ENCODE results near the gene RABAC1. TPM values are rescaled to one million over a fixed set of nuclear protein-coding genes. Genes with fewer than 3 reads are reported as not detected.
A peak's percentile ranks its signal among the peaks of the same experiment; 100 is the strongest.

Gene RABAC1
- total and polyA plus RNA-seq, 2 donors (not counting 3 experiments of a cell fraction or from before 2014, with no cell fraction given): 178 to 591 TPM

DNA sequence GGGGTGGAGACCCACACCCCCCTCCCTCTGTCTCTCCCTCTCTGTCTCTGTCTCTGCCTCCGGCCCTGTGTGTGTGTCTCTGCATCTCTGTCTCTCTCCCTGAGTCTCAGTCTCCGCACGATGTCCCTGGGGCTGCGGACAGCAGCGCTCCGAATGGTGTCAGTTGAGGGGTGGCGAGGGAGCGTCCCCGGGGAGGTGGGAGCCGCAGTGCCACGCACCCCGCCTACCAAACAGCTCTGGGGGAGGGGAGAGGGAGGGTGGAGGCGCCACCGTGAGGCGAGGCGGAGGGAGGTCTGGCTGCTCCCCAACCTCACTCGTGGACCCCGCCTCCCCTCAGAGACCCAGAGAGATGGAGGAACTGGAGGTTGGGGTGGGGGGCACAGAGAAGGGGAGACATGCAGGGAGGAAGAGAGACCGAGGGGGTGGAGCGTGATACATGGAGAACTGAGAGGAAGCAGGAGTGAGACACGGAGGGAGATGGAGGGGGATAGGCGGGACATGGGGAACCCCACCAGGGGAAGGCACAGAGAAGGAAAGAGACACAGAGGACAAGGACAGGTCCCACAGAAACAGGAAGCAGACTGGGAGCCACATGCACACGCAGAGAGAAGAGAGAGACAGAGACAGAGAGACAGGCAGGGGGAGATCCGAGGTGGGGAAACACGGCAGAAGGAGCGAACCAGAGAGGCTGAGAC lies 38.1 kb downstream of the RABAC1 start:
- H3K27ac ChIP-seq (ENCODE audit: insufficient read depth, low read depth, low read length): no peak overlapping the region
- H3K9ac ChIP-seq (replicated peaks; ENCODE audit: extremely low read depth, insufficient read depth, low read length): no peak overlapping the region
- DNase-seq (ENCODE audit: low read depth, low spot score): no peak
- no peaks in the 10 kb centered on the region for H3K9me3 ChIP-seq (replicated peaks; ENCODE audit: control insufficient read depth, insufficient read depth, low read length)
- H3K9me1 ChIP-seq (replicated peaks; ENCODE audit: control insufficient read depth, extremely low read depth, insufficient read depth, low read length): no peaks in the 10 kb centered on the region
- no peaks in the 10 kb centered on the region for H4K20me1 ChIP-seq (replicated peaks; ENCODE audit: control insufficient read depth, extremely low read depth, insufficient read depth, low read length)
- BruUV-seq (replicated peaks): no TSS peak
- peaks cover 48 to 53% of the 10 kb centered on the region in 2 experiments for H3K27me3 ChIP-seq (ENCODE audit: control insufficient read depth in 2 of 2, insufficient read depth in 2 of 2, low read length in 2 of 2)
- H3K79me2 ChIP-seq (ENCODE audit: control insufficient read depth, insufficient read depth, low read length): no peaks in the 10 kb centered on the region
- H3K4me1 ChIP-seq (ENCODE audit: control insufficient read depth, extremely low read depth, insufficient read depth, low read length): no peaks in the 10 kb centered on the region
- no peak overlapping the region for H2AFZ ChIP-seq (ENCODE audit: low read depth, low read length)
- no peak overlapping the region for H3K4me2 ChIP-seq (ENCODE audit: insufficient read depth, low read length)
- intact Hi-C loops (cut with micrococcal nuclease): no loop called here
- ChIA-PET CTCF (interaction anchor here (1.0 kb wide), 1 partner anchor 12 kb away, joined by 3 read pairs; no protein-coding TSS in a partner anchor), POLR2A (no interaction called here)
- H3K4me3 ChIP-seq (replicated peaks in 1 of 3; ENCODE audit: insufficient read depth in 1 of 3, low read depth in 1 of 3, low read length in 3 of 3): no peak overlapping the region
- FAIRE-seq: no peak
- dilution Hi-C loops (cut with MboI; ENCODE audit: extremely low pct_ligation_motif_present, low sequenced_read_pairs): no loop called here
- TF ChIP-seq EZH2 (IDR thresholded peaks at IDR 0.05; ENCODE audit: borderline replicate concordance, low read depth, low read length, severe bottlenecking): peak; percentile 54
- TF ChIP-seq, protein P1, sequence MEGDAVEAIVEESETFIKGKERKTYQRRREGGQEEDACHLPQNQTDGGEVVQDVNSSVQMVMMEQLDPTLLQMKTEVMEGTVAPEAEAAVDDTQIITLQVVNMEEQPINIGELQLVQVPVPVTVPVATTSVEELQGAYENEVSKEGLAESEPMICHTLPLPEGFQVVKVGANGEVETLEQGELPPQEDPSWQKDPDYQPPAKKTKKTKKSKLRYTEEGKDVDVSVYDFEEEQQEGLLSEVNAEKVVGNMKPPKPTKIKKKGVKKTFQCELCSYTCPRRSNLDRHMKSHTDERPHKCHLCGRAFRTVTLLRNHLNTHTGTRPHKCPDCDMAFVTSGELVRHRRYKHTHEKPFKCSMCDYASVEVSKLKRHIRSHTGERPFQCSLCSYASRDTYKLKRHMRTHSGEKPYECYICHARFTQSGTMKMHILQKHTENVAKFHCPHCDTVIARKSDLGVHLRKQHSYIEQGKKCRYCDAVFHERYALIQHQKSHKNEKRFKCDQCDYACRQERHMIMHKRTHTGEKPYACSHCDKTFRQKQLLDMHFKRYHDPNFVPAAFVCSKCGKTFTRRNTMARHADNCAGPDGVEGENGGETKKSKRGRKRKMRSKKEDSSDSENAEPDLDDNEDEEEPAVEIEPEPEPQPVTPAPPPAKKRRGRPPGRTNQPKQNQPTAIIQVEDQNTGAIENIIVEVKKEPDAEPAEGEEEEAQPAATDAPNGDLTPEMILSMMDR (IDR thresholded peaks at IDR 0.05; ENCODE audit: extremely low read depth in 1 of 2, insufficient read depth in 1 of 2, low read depth in 1 of 2, low read length in 2 of 2): no peak
- no peaks in the 10 kb centered on the region for H3K36me3 ChIP-seq (ENCODE audit: control insufficient read depth in 2 of 2, extremely low read depth in 1 of 2, insufficient read depth in 2 of 2, low read length in 2 of 2)

DNA sequence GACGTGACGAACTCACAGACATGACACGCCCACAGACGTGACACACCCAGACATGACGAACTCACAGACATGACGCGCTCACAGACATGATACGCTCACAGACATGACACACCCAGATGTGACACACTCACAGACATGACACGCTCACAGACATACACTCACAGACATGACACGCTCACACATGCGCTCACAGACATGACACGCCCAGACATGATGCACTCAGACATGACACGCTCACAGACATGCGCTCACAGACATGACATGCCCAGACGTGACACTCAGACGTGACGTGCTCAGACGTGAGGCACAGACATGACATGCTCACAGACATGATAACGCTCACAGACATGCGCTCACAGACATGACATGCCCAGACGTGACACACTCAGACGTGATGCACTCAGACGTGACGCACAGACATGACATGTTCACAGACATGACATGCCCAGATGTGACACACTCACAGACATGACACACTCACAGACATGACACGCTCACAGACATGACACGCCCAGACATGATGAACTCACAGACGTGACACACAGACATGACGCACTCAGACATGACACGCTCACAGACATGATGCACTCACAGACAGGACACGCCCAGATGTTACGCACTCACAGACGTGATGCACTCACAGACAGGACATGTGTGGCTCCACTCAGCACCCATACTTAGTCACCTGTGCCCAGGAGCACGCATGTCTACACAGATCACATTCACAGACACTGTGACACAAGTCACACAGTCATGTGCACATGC lies 39.0 kb downstream of the RABAC1 start:
- no TSS peak for BruUV-seq (replicated peaks)
- Histone ChIP-seq H3K4me3 (replicated peaks in 1 of 3; ENCODE audit: insufficient read depth in 1 of 3, low read depth in 1 of 3, low read length in 3 of 3) (no peak overlapping the region), H3K9me1 (replicated peaks; ENCODE audit: control insufficient read depth, extremely low read depth, insufficient read depth, low read length) (no peaks in the 10 kb centered on the region), H3K4me2 (ENCODE audit: insufficient read depth, low read length) (no peak overlapping the region), H2AFZ (ENCODE audit: low read depth, low read length) (no peak overlapping the region), H3K9ac (replicated peaks; ENCODE audit: extremely low read depth, insufficient read depth, low read length) (no peak overlapping the region), H3K27me3 (ENCODE audit: control insufficient read depth in 2 of 2, insufficient read depth in 2 of 2, low read length in 2 of 2) (peaks cover 54 to 55% of the 10 kb centered on the region in 2 experiments), H3K79me2 (ENCODE audit: control insufficient read depth, insufficient read depth, low read length) (no peaks in the 10 kb centered on the region), H3K27ac (ENCODE audit: insufficient read depth, low read depth, low read length) (no peak overlapping the region), H3K4me1 (ENCODE audit: control insufficient read depth, extremely low read depth, insufficient read depth, low read length) (no peaks in the 10 kb centered on the region), H3K9me3 (replicated peaks; ENCODE audit: control insufficient read depth, insufficient read depth, low read length) (no peaks in the 10 kb centered on the region), H3K36me3 (ENCODE audit: control insufficient read depth in 2 of 2, extremely low read depth in 1 of 2, insufficient read depth in 2 of 2, low read length in 2 of 2) (no peaks in the 10 kb centered on the region), H4K20me1 (replicated peaks; ENCODE audit: control insufficient read depth, extremely low read depth, insufficient read depth, low read length) (no peaks in the 10 kb centered on the region)
- POLR2A ChIA-PET: no interaction called here
- no peak for FAIRE-seq
- CTCF ChIA-PET: no interaction called here
- dilution Hi-C loops (cut with MboI; ENCODE audit: extremely low pct_ligation_motif_present, low sequenced_read_pairs): no loop called here
- DNase-seq (ENCODE audit: low read depth, low spot score): no peak
- TF ChIP-seq EZH2 (IDR thresholded peaks at IDR 0.05; ENCODE audit: borderline replicate concordance, low read depth, low read length, severe bottlenecking) (no peak), GATA2 (IDR thresholded peaks at IDR 0.05; ENCODE audit: insufficient read depth, insufficient read length, low read depth, low read length) (no peak), POLR2A (IDR thresholded peaks at IDR 0.05; ENCODE audit: low read depth, low read length) (no peak), MYC (IDR thresholded peaks at IDR 0.05; ENCODE audit: low read depth, low read length) (no peak), FOS (IDR thresholded peaks at IDR 0.05; ENCODE audit: borderline replicate concordance, insufficient read depth, low read length) (no peak), POLR2AphosphoS5 (IDR thresholded peaks at IDR 0.05; ENCODE audit: insufficient read depth, low read depth, low read length) (no peak), JUN (IDR thresholded peaks at IDR 0.05; ENCODE audit: borderline replicate concordance, insufficient read depth, insufficient read length, low read depth) (no peak)
- TF ChIP-seq, protein P1 (IDR thresholded peaks at IDR 0.05; ENCODE audit: extremely low read depth in 1 of 2, insufficient read depth in 1 of 2, low read depth in 1 of 2, low read length in 2 of 2): no peak
- TF ChIP-seq, protein P2, sequence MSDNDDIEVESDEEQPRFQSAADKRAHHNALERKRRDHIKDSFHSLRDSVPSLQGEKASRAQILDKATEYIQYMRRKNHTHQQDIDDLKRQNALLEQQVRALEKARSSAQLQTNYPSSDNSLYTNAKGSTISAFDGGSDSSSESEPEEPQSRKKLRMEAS (IDR thresholded peaks at IDR 0.05; ENCODE audit: insufficient read depth, insufficient read length): no peak
- intact Hi-C loops (cut with micrococcal nuclease): no loop called here

Data from endothelial cell of umbilical vein (primary cell).